Kidney (tissue), 14 donors: ENCODE results near the gene PGAP2. TPM values are rescaled to one million over a fixed set of nuclear protein-coding genes. Genes with fewer than 3 reads are reported as not detected.
A peak's percentile ranks its signal among the peaks of the same experiment; 100 is the strongest.
"Not testable (repeated sequence)": the region's sequence is repeated elsewhere in the genome, so short reads cannot be mapped to it uniquely, and the experiment has no call there.

Source experiments
- DNase-seq, 5 donors: peaks; one replicate each; pipeline ENCODE4 v3.0.0-alpha.2; 2013 to 2020
- FAIRE-seq: peaks from 2 replicates; lab custom pipeline; 2012; peaks lifted over from hg19 to GRCh38; lab: Jason Lieb, UNC
- H3K27ac ChIP-seq, 2 donors: one replicate each; pipeline ENCODE4 v1.7.0; 2013; ENCODE audit warnings: low read depth in 2 of 2, low read length in 2 of 2, inconsistent platforms in 1 of 2
- H3K27me3 ChIP-seq: one replicate; pipeline ENCODE4 v1.7.1; 2013; ENCODE audit warnings: low read length, inconsistent platforms; ENCODE audit not compliant: control insufficient read depth, insufficient read depth
- H3K36me3 ChIP-seq, 3 donors: one replicate each; pipeline versions ENCODE4 v1.7.0 to v1.7.1; 2013; ENCODE audit warnings: low read length in 3 of 3, control low read depth in 1 of 3, inconsistent platforms in 1 of 3; ENCODE audit not compliant: insufficient read depth in 3 of 3, control insufficient read depth in 2 of 3
- H3K4me1 ChIP-seq, 3 donors: one replicate each; pipeline versions ENCODE4 v1.7.0 to v1.7.1; 2013; ENCODE audit warnings: low read length in 3 of 3, inconsistent platforms in 1 of 3, low read depth in 1 of 3; ENCODE audit not compliant: control insufficient read depth in 2 of 3, insufficient read depth in 2 of 3
- H3K4me3 ChIP-seq, 3 donors: one replicate each; pipeline versions ENCODE4 v1.7.0 to v1.8.1; 2013; ENCODE audit warnings: low read length in 3 of 3, control low read depth in 1 of 3, inconsistent platforms in 1 of 3
- H3K9ac ChIP-seq, 3 donors: one replicate each; pipeline versions ENCODE4 v1.7.0 to v1.7.1; 2013; ENCODE audit warnings: low read length in 3 of 3, control low read depth in 1 of 3, inconsistent platforms in 1 of 3
- H3K9me3 ChIP-seq, 3 donors: one replicate each; pipeline versions ENCODE4 v1.7.0 to v1.7.1; 2013; ENCODE audit warnings: low read length in 3 of 3, control low read depth in 1 of 3, inconsistent platforms in 1 of 3; ENCODE audit not compliant: control insufficient read depth in 2 of 3, insufficient read depth in 1 of 3
- CTCF ChIP-seq: IDR thresholded peaks from 3 replicates; pipeline ENCODE4 v1.5.1; 2012; ENCODE audit warnings: mild to moderate bottlenecking, moderate library complexity, borderline replicate concordance; ENCODE audit not compliant: insufficient read depth; ENCODE audit errors: extremely low read depth
- intact Hi-C: fragments of 100-400 bp; cut with DNase I; formaldehyde crosslinking; loops from one replicate; pipeline ENCODE4 v1.11.1; 2022
- polyA plus RNA-seq: library from polyadenylated mRNA; stranded (reverse); fragments of 350-450 nt; fragmentation: Illumina TruSeq; extraction: RNeasy Lipid Tissue Mini Kit (QIAGEN cat#74804); gene quantifications from one replicate; pipeline ENCODE4 v1.2.3, GENCODE V29; 2014; ENCODE audit warnings: low read depth, low replicate concordance; ENCODE audit not compliant: insufficient read depth
- total RNA-seq: library from RNA; stranded (reverse); fragmentation: NEBNext Ultra II Directional; extraction: Animal tissue kit (Norgen Biotek cat#: 25700); gene quantifications from one replicate; pipeline ENCODE4 v1.2.1, GENCODE V29; 2021
- donor health status: control.
- donor health status: control.
- donor health status: control.
- donor health status: control.
- donor health status: control.
- donor health status: DM: yes; HTN: yes; CAD: no.
- donor health status: Normal renal cell carcinoma (clear cell type).

PGAP2 gene
- total and polyA plus RNA-seq, 2 donors from 2014 or later, result 17.5 to 19.5 TPM

GRCh38 chr11:3810446-3810845, 2.1 kb downstream of the PGAP2 start:
- Histone ChIP-seq H3K36me3 (no peaks in the 10 kb centered on the region), H3K27me3 (no peaks in the 10 kb centered on the region), H3K9me3 (no peaks in the 10 kb centered on the region), H3K4me1 (peaks cover 0 to 8% (median 3%) of the 10 kb centered on the region in 3 donors), H3K4me3 (no peak overlapping the region), H3K27ac (no peak overlapping the region), H3K9ac (no peak overlapping the region)
- FAIRE-seq (no peak), DNase-seq (no peak)
- no peak for TF ChIP-seq CTCF
- intact Hi-C loops, result no loop called here

DNA sequence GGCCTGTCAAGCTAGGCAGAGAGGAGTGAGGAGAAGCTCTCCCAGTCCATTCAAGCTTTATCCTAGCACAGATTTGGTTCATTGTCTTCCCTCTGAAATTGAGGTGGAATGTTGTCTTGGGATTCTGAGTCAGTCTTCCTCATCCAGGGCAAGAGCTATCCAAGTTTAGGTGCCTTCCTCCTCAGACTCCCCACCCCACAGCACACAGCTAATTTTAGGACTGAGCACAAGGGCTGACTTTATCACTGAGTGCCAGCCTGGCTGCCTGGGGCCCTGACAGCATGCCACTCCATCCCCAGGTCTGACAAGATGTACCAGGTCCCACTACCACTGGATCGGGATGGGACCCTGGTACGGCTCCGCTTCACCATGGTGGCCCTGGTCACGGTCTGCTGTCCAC, 2.6 kb downstream of the PGAP2 start:
- Histone ChIP-seq H3K4me3 (no peak overlapping the region), H3K4me1 (peaks cover 0 to 8% (median 3%) of the 10 kb centered on the region in 3 donors), H3K36me3 (no peaks in the 10 kb centered on the region), H3K27ac (no peak overlapping the region), H3K27me3 (no peaks in the 10 kb centered on the region), H3K9ac (no peak overlapping the region), H3K9me3 (no peaks in the 10 kb centered on the region)
- no peak for TF ChIP-seq CTCF
- FAIRE-seq (no peak), DNase-seq (no peak)
- intact Hi-C loops, result no loop called here

DNA sequence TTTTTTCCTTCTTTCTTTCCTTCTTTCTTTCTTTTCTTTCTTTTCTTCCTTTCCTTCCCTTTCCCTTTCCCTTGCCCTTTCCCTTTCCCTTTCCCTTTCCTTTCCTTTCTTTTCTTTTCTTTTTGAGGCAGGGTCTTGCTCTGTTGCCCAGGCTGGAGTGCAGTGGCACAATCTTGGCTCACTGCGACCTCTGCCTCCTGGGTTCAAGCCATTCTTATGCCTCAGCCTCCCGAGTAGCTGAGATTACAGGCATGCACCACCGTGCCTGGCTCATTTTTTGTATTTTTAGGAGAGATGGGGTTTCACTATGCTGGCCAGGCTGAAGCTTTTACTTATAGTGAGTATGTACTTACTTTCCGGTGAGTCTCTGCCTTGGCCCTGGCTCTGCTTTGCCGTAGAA, 6.5 kb downstream of the PGAP2 start:
- FAIRE-seq, intact Hi-C loops: not testable (repeated sequence)

DNA sequence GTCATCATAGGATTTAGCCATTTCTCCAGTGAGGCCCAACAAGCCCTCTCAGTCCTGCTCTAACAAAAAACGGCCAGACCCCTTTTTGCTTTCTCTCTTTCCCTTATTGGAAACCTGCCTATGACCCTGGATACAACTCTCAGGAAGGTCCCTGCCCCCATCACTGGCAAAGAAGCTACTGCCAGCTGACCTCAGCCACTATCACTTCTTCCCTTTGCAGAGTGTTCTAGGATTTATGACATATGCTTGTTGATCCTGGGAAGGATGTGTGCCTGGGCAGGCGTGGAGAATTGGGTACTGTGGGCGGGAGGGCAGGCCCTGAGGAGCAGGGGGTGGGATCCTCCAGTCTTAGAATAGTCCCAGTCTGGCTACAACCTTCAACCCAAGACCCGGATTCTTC, 7.5 kb downstream of the PGAP2 start:
- H3K9ac ChIP-seq, result no peak overlapping the region
- H3K36me3 ChIP-seq, result peaks cover 0 to 2% (median 0%) of the 10 kb centered on the region in 3 donors
- TF ChIP-seq CTCF, result no peak
- no peaks in the 10 kb centered on the region for H3K9me3 ChIP-seq
- no peak for FAIRE-seq
- H3K27me3 ChIP-seq, result no peaks in the 10 kb centered on the region
- no peak overlapping the region for H3K4me3 ChIP-seq
- peak in 1 of 5 donors; percentile 22 for DNase-seq
- H3K4me1 ChIP-seq, result no peaks in the 10 kb centered on the region
- intact Hi-C loops, result no loop called here
- no peak overlapping the region for H3K27ac ChIP-seq

More for the DNA sequence above, 6.5 kb downstream of the PGAP2 start:
- H3K27ac ChIP-seq, H3K27me3 ChIP-seq, H3K4me3 ChIP-seq, DNase-seq, H3K36me3 ChIP-seq, H3K4me1 ChIP-seq, H3K9me3 ChIP-seq, H3K9ac ChIP-seq: not testable (repeated sequence)
